IMR-90 (cell line): Measurements from ENCODE around the gene PDZRN3. TPM values are rescaled to one million over a fixed set of nuclear protein-coding genes. Genes with fewer than 3 reads are reported as not detected.

Experiments used
- ATAC-seq: fragments of 200-7000 bp; cut with Tn5 transposase; 2 replicates; pipeline ENCODE4 v1.9.1; 2020; ENCODE audit warnings: low read depth, mild to moderate bottlenecking, moderate library complexity
- BruUV-seq: library from RNA; stranded (reverse); fragments of 400-500 nt; replicated peaks from 2 replicates; lab custom pipeline; 2021; lab: Mats Ljungman, UMichigan
- CTCF ChIA-PET: fragments of 300-600 bp; formaldehyde crosslinking; extraction: SDS; loops from one replicate; lab custom pipeline; 2021; ENCODE audit warnings: antibody characterized with exemption; lab: Yijun Ruan, JAX
- POLR2A ChIA-PET: fragments of 300-600 bp; sonication (Branson Sonifier 250); formaldehyde crosslinking; loops from one replicate; lab custom pipeline; 2022; ENCODE audit warnings: antibody characterized with exemption; ENCODE audit not compliant: unreplicated experiment; lab: Charles Lee
- DNase-seq: peaks from one replicate; pipeline ENCODE4 v3.0.0; 2013
- H2AFZ ChIP-seq: replicated peaks from 2 replicates; pipeline ENCODE3; 2013; ENCODE audit warnings: low read length, mild to moderate bottlenecking; ENCODE audit not compliant: poor library complexity
- H2AK5ac ChIP-seq: 2 replicates; pipeline ENCODE4 v1.6.1; 2013; ENCODE audit warnings: low read depth, low read length, inconsistent platforms
- H2AK9ac ChIP-seq: replicated peaks from 2 replicates; pipeline ENCODE3; 2013; ENCODE audit warnings: mild to moderate bottlenecking, low read depth, low read length, moderate library complexity; ENCODE audit not compliant: poor library complexity
- H2BK120ac ChIP-seq: 2 replicates; pipeline ENCODE4 v1.6.1; 2013; ENCODE audit warnings: low read depth, low read length, inconsistent platforms
- H2BK15ac ChIP-seq: 3 replicates; pipeline ENCODE4 v1.6.1; 2013; ENCODE audit warnings: low read depth, low read length, inconsistent platforms
- H2BK20ac ChIP-seq: 2 replicates; pipeline ENCODE4 v1.6.1; 2013; ENCODE audit warnings: low read depth, mild to moderate bottlenecking, inconsistent platforms, low read length, moderate library complexity
- H2BK5ac ChIP-seq: 2 replicates; pipeline ENCODE4 v1.6.1; 2013; ENCODE audit warnings: mild to moderate bottlenecking, low read depth, low read length, inconsistent platforms; ENCODE audit not compliant: poor library complexity, severe bottlenecking
- H3K14ac ChIP-seq: replicated peaks from 2 replicates; pipeline ENCODE4 v1.6.1; 2013; ENCODE audit warnings: low read depth, low read length, inconsistent platforms
- H3K18ac ChIP-seq: 2 replicates; pipeline ENCODE4 v1.6.1; 2013; ENCODE audit warnings: low read depth, low read length, control low read depth
- H3K23ac ChIP-seq: 2 replicates; pipeline ENCODE4 v1.6.1; 2013; ENCODE audit warnings: low read depth, low read length, inconsistent platforms
- H3K27ac ChIP-seq: 2 replicates; pipeline ENCODE4 v1.5.1; 2013; ENCODE audit warnings: mild to moderate bottlenecking, control low read depth, low read length; ENCODE audit not compliant: insufficient read depth
- H3K27me3 ChIP-seq: 2 replicates; pipeline ENCODE4 v1.6.1; 2013; ENCODE audit warnings: low read length; ENCODE audit not compliant: control insufficient read depth, insufficient read depth
- H3K36me3 ChIP-seq: 2 replicates; pipeline ENCODE4 v1.6.1; 2013; ENCODE audit warnings: low read length, mixed read lengths; ENCODE audit not compliant: control insufficient read depth, insufficient read depth
- H3K4ac ChIP-seq: 2 replicates; pipeline ENCODE4 v1.6.1; 2013; ENCODE audit warnings: low read depth, low read length, inconsistent platforms
- H3K4me1 ChIP-seq: 2 replicates; pipeline ENCODE4 v1.6.1; 2013; ENCODE audit warnings: low read length, mixed read lengths; ENCODE audit not compliant: control insufficient read depth, insufficient read depth
- H3K4me2 ChIP-seq: 2 replicates; pipeline ENCODE4 v1.6.1; 2013; ENCODE audit warnings: low read depth, mild to moderate bottlenecking, control low read depth, low read length, moderate library complexity
- H3K4me3 ChIP-seq: 2 replicates; pipeline ENCODE4 v1.5.1; 2013; ENCODE audit warnings: low read depth, mild to moderate bottlenecking, control low read depth, low read length, moderate library complexity; ENCODE audit not compliant: insufficient read depth
- H3K56ac ChIP-seq: 2 replicates; pipeline ENCODE4 v1.6.1; 2013; ENCODE audit warnings: low read length, inconsistent platforms; ENCODE audit not compliant: insufficient read depth; ENCODE audit errors: extremely low read depth
- H3K79me1 ChIP-seq, 2 experiments: 2 replicates each; pipeline ENCODE4 v1.6.1; 2013; ENCODE audit warnings: low read length in 2 of 2, inconsistent platforms in 1 of 2, low read depth in 1 of 2
- H3K9ac ChIP-seq: 2 replicates; pipeline ENCODE4 v1.6.1; 2013; ENCODE audit warnings: low read depth, low read length, control low read depth
- H3K9me1 ChIP-seq: 2 replicates; pipeline ENCODE4 v1.6.1; 2013; ENCODE audit warnings: low read length, inconsistent platforms; ENCODE audit not compliant: insufficient read depth
- H3K9me3 ChIP-seq: 2 replicates; pipeline ENCODE4 v1.6.1; 2013; ENCODE audit warnings: low read length; ENCODE audit not compliant: control insufficient read depth, insufficient read depth
- H4K20me1 ChIP-seq: 2 replicates; pipeline ENCODE4 v1.6.1; 2013; ENCODE audit warnings: low read length, inconsistent platforms; ENCODE audit not compliant: insufficient read depth
- H4K5ac ChIP-seq: 2 replicates; pipeline ENCODE4 v1.6.1; 2013; ENCODE audit warnings: mild to moderate bottlenecking, low read depth, low read length, control low read depth
- H4K8ac ChIP-seq, 2 experiments: 2 replicates each; pipeline ENCODE4 v1.6.1; 2013; ENCODE audit warnings: low read depth in 2 of 2, low read length in 2 of 2, control low read depth in 1 of 2, inconsistent platforms in 1 of 2
- H4K91ac ChIP-seq: 2 replicates; pipeline ENCODE4 v1.6.1; 2013; ENCODE audit warnings: low read depth, low read length, inconsistent platforms; ENCODE audit not compliant: insufficient read depth
- CEBPB ChIP-seq: IDR thresholded peaks from 2 replicates; pipeline ENCODE4 v1.6.1; 2012; ENCODE audit warnings: low read depth, low read length, improper control_type of control experiment
- CHD1 ChIP-seq: IDR thresholded peaks from 2 replicates; pipeline ENCODE4 v1.6.1; 2012; ENCODE audit warnings: low read depth, low read length, improper control_type of control experiment
- ELK1 ChIP-seq: fragments of 150-350 bp; IDR thresholded peaks from 2 replicates; pipeline ENCODE4 v1.6.1; 2016; ENCODE audit warnings: low read depth, mild to moderate bottlenecking, low read length, moderate library complexity, borderline replicate concordance
- MAFK ChIP-seq: IDR thresholded peaks from 2 replicates; pipeline ENCODE4 v1.6.1; 2012; ENCODE audit warnings: low read depth, low read length, improper control_type of control experiment
- MAZ ChIP-seq: IDR thresholded peaks from 2 replicates; pipeline ENCODE4 v1.6.1; 2012; ENCODE audit warnings: low read depth, mild to moderate bottlenecking, low read length, improper control_type of control experiment, moderate library complexity, borderline replicate concordance
- MXI1 ChIP-seq: IDR thresholded peaks from 2 replicates; pipeline ENCODE4 v1.6.1; 2012; ENCODE audit warnings: low read depth, mild to moderate bottlenecking, low read length, moderate library complexity, borderline replicate concordance
- NFE2L2 ChIP-seq: fragments of 150-350 bp; IDR thresholded peaks from 2 replicates; pipeline ENCODE4 v1.6.1; 2016; ENCODE audit warnings: low read depth, mild to moderate bottlenecking, low read length
- RAD21 ChIP-seq: IDR thresholded peaks from 2 replicates; pipeline ENCODE4 v1.6.1; 2012; ENCODE audit warnings: low read length, improper control_type of control experiment
- RCOR1 ChIP-seq: IDR thresholded peaks from 2 replicates; pipeline ENCODE4 v1.6.1; 2012; ENCODE audit warnings: mild to moderate bottlenecking, low read length, improper control_type of control experiment; ENCODE audit not compliant: insufficient replicate concordance
- RFX5 ChIP-seq: IDR thresholded peaks from 2 replicates; pipeline ENCODE4 v1.8.0; 2012; ENCODE audit warnings: low read depth, mild to moderate bottlenecking, low read length, moderate library complexity
- SMC3 ChIP-seq: fragments of 150-350 bp; IDR thresholded peaks from 2 replicates; pipeline ENCODE4 v1.6.1; 2016; ENCODE audit warnings: low read depth, mild to moderate bottlenecking, antibody characterized with exemption, low read length, moderate library complexity
- WGBS, 2 experiments: methylation state at CpG; one replicate each; pipeline versions ENCODE4 v1.1.5 to v1.1.7; 2013; ENCODE audit warnings: missing lambda C conversion rate in 2 of 2; ENCODE audit not compliant: insufficient read length in 1 of 2; ENCODE audit errors: extremely low coverage in 2 of 2; 5-methylcytosine and 5-hydroxymethylcytosine counted together
- dilution Hi-C: fragments of 300-500 bp; cut with HindIII; formaldehyde crosslinking; loops from one replicate; pipeline ENCODE4 v1.14.3; 2018; ENCODE audit warnings: low sequenced_read_pairs; ENCODE audit not compliant: unreplicated experiment
- in situ Hi-C: fragments of 300-500 bp; cut with MboI; formaldehyde crosslinking; loops from 3 replicates; pipeline ENCODE4 v1.14.3; 2019; ENCODE audit warnings: low sequenced_read_pairs, inconsistent platforms, mixed read lengths
- intact Hi-C: fragments of 100-400 bp; cut with micrococcal nuclease; formaldehyde crosslinking; loops from 2 replicates; pipeline ENCODE4 v1.10.0; 2022
- polyA plus RNA-seq, 3 experiments: library from polyadenylated mRNA; depleted of rRNA; stranded (reverse); fragments of >200 nt; gene quantifications; 2 replicates each; pipeline ENCODE4 v1.2.3, GENCODE V29; 2012; ENCODE audit warnings: low replicate concordance in 1 of 3
- total RNA-seq: library from RNA; depleted of rRNA; stranded (reverse); fragments of >200 nt; gene quantifications from 2 replicates; pipeline ENCODE4 v1.2.3, GENCODE V29; 2012
- TF ChIP-seq, protein P1 (sequence below): conservative IDR thresholded peaks from 2 replicates; pipeline ENCODE4 v1.5.1; 2012; ENCODE audit warnings: mild to moderate bottlenecking, low read depth, low read length, improper control_type of control experiment

PDZRN3 gene
- total and polyA plus RNA-seq, 2 of the 4 experiments (the other 2 are of a cell fraction), result 9.4 to 17.0 TPM

DNA sequence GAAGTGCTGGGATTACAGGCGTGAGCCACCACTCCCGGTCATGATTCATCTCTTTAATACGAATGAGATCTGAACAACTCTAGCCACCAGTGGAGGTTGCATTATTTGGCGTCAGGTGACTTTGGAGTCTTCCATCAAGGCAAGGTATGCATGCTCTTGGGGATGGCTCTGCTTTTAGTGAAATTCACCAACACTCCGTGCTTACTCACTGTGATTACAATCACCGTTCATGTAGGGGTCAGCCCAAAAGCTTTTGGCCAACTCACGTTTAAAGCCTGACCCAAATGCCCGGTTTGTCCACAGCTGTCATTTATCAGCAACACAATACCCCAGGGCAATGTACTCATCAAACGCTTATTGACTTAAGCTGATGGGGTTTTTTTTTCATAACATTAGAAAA is 155.4 kb downstream of the PDZRN3 start:
- H3K14ac ChIP-seq, result no peak overlapping the region
- no peak overlapping the region for H2AK9ac ChIP-seq
- no peak overlapping the region for H3K9ac ChIP-seq
- H3K79me1 ChIP-seq, result no peaks in the 10 kb centered on the region; a peak in 1 of 4 replicates
- no peak for ATAC-seq
- no peak overlapping the region for H2AK5ac ChIP-seq
- no peak overlapping the region for H3K4me2 ChIP-seq
- H3K27me3 ChIP-seq, result no peaks in the 10 kb centered on the region
- H4K8ac ChIP-seq, result no peak overlapping the region
- ChIA-PET CTCF (no interaction called here), POLR2A (no interaction called here)
- no peak overlapping the region for H3K18ac ChIP-seq
- no peak overlapping the region for H3K23ac ChIP-seq
- H3K4me3 ChIP-seq, result no peak overlapping the region
- H3K9me1 ChIP-seq, result no peaks in the 10 kb centered on the region
- no peak overlapping the region for H4K5ac ChIP-seq
- WGBS, 2 experiments, result no CpG with 5 or more reads among the region's 9 CpGs
- TF ChIP-seq SMC3 (no peak), CEBPB (no peak), MAZ (no peak), RAD21 (no peak), RFX5 (no peak), CHD1 (no peak), ELK1 (no peak), RCOR1 (no peak), MXI1 (no peak), MAFK (no peak), NFE2L2 (no peak)
- TF ChIP-seq, protein P1, sequence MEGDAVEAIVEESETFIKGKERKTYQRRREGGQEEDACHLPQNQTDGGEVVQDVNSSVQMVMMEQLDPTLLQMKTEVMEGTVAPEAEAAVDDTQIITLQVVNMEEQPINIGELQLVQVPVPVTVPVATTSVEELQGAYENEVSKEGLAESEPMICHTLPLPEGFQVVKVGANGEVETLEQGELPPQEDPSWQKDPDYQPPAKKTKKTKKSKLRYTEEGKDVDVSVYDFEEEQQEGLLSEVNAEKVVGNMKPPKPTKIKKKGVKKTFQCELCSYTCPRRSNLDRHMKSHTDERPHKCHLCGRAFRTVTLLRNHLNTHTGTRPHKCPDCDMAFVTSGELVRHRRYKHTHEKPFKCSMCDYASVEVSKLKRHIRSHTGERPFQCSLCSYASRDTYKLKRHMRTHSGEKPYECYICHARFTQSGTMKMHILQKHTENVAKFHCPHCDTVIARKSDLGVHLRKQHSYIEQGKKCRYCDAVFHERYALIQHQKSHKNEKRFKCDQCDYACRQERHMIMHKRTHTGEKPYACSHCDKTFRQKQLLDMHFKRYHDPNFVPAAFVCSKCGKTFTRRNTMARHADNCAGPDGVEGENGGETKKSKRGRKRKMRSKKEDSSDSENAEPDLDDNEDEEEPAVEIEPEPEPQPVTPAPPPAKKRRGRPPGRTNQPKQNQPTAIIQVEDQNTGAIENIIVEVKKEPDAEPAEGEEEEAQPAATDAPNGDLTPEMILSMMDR, result no peak
- no peak overlapping the region for H2BK5ac ChIP-seq
- in situ Hi-C loops, result no loop called here
- no peak overlapping the region for H2AFZ ChIP-seq
- H3K9me3 ChIP-seq, result no peaks in the 10 kb centered on the region
- H3K27ac ChIP-seq, result no peak overlapping the region
- H3K4ac ChIP-seq, result no peak overlapping the region
- no peaks in the 10 kb centered on the region for H3K36me3 ChIP-seq
- H2BK120ac ChIP-seq, result no peak overlapping the region
- dilution Hi-C loops, result no loop called here
- BruUV-seq, result no TSS peak
- no peaks in the 10 kb centered on the region; the same call in 1 of the 2 replicates for H4K20me1 ChIP-seq
- H2BK15ac ChIP-seq, result no peak overlapping the region
- no peak overlapping the region for H3K56ac ChIP-seq
- DNase-seq, result no peak
- H2BK20ac ChIP-seq, result no peak overlapping the region
- no peak overlapping the region for H4K91ac ChIP-seq
- H3K4me1 ChIP-seq, result peaks cover 3% of the 10 kb centered on the region; the same call in 1 of the 2 replicates
- intact Hi-C loops, result no loop called here
